K562 (cell line): ENCODE measurements around the gene BNIP3. TPM values are rescaled to one million over a fixed set of nuclear protein-coding genes. Genes with fewer than 3 reads are reported as not detected.
A peak's percentile ranks its signal among the peaks of the same experiment; 100 is the strongest.

Source experiments
- CBX2 ChIP-seq: fragments of 200-600 bp; sonication (generic); IDR thresholded peaks from one replicate; pipeline ENCODE4 v1.6.1; 2012; ENCODE audit warnings: mild to moderate bottlenecking, low read length, inconsistent platforms; ENCODE audit not compliant: insufficient read depth, poor library complexity, severe bottlenecking
- CBX3 ChIP-seq, 2 experiments: IDR thresholded peaks; 1 replicate in 1 of 2; 2 replicates in 1 of 2; pipeline ENCODE4 v1.6.1; 2012; ENCODE audit warnings: inconsistent platforms in 2 of 2, low read length in 2 of 2, borderline replicate concordance in 1 of 2, control low read depth in 1 of 2
- EHMT2 ChIP-seq: fragments of 450-650 bp; IDR thresholded peaks from 2 replicates; pipeline ENCODE4 v1.6.1; 2018; ENCODE audit warnings: antibody characterized with exemption
- EP300 ChIP-seq: IDR thresholded peaks from 2 replicates; pipeline ENCODE4 v1.6.1; 2012; ENCODE audit warnings: low read length, improper control_type of control experiment
- HSF4 ChIP-seq: fragments of 250-450 bp; sonication (Bioruptor Pico); IDR thresholded peaks from 2 replicates; pipeline ENCODE4 v2.1.2; 2022; ENCODE audit warnings: mild to moderate bottlenecking, moderate library complexity, borderline replicate concordance
- L3MBTL2 ChIP-seq: fragments of 450-650 bp; IDR thresholded peaks from 2 replicates; pipeline ENCODE4 v1.6.1; 2016; ENCODE audit warnings: mild to moderate bottlenecking, moderate library complexity
- NCOA1 ChIP-seq: fragments of 450-650 bp; IDR thresholded peaks from 2 replicates; pipeline ENCODE4 v1.6.1; 2016; ENCODE audit warnings: low read depth
- TAF15 ChIP-seq: fragments of 200-400 bp; formaldehyde crosslinking; IDR thresholded peaks from 2 replicates; pipeline ENCODE4 v1.6.1; 2017; ENCODE audit warnings: mild to moderate bottlenecking, low read depth, low read length, moderate library complexity
- polyA plus RNA-seq, 8 experiments: library from polyadenylated mRNA; depleted of rRNA in 4 of 8; stranded (reverse) in 5 of 8; unstranded in 3 of 8; fragments of >200 nt; fragmentation: Nextera tagmentation in 2 of 8; fragmentation: Illumina TruSeq in 1 of 8; extraction: Ambion mirVana in 2 of 8; extraction: Trizol in 1 of 8; gene quantifications; 2 replicates each; pipeline versions ENCODE4 v1.2.1 to v1.2.3, GENCODE V29; 2011 to 2014; ENCODE audit warnings: inconsistent platforms in 1 of 8, missing spikeins in 1 of 8
- total RNA-seq, 7 experiments: library from RNA; depleted of rRNA in 6 of 7; stranded (reverse); fragments of >200 nt in 6 of 7; fragmentation: Illumina TruSeq in 2 of 7; extraction: Trizol in 2 of 7; gene quantifications; 2 replicates each; pipeline versions ENCODE4 v1.2.1 to v1.2.3, GENCODE V29; 2011 to 2021; ENCODE audit warnings: low replicate concordance in 1 of 7
- TF ChIP-seq, protein P1 (sequence below): fragments of 250-450 bp; sonication (Bioruptor Pico); IDR thresholded peaks from 2 replicates; pipeline ENCODE4 v1.5.0; 2021; ENCODE audit warnings: mild to moderate bottlenecking, borderline replicate concordance
- TF ChIP-seq, protein P2 (sequence below): sonication (generic); formaldehyde crosslinking; IDR thresholded peaks from 2 replicates; pipeline ENCODE4 v1.8.0; 2022; ENCODE audit warnings: mild to moderate bottlenecking, missing genetic modification reagents
- TF ChIP-seq, protein P3 (sequence below): fragments of 450-650 bp; IDR thresholded peaks from 2 replicates; pipeline ENCODE4 v1.6.1; 2016; ENCODE audit warnings: mild to moderate bottlenecking, moderate library complexity

BNIP3 gene
- total and polyA plus RNA-seq, 9 of the 15 experiments (the other 6 are each of a cell fraction or from before 2014, with no cell fraction given), result 9.2 to 119 (median 42.2) TPM

DNA sequence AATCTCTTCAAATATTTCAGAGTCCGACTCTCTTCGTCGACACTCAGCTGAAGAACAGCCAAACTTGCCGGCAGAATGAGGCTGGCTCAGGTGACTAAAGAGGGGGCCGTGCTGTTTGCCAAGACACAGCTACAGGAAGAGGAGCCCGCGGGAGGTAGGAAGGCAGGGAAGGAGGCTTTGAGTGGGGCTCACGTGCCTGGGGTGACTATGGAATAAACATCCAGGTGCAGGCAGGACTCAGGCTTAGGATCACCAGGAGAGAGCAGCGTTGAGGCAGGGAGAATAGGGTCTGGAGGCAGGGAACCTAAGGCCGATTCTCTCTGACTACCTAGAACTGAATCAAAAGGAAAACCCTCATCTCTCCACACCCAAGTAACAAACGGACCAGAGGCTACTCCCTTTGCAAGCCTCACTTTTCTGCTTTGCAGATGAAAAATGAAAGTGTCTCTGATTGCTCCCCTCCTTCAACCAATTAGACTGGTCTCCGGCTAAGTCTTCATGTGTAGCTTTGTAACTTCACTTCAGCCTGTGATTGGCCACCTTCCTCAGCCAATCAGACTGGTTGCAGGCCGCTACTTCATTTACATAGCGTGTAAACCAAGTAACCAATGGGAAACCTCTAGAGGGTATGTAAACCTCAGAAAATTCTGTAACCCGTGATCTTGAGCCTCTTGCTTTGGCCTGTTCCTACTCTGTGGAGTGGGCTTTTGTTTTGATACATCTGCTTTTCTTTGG, 19.7 kb upstream of the BNIP3 start (continued):
- TF ChIP-seq, protein P1, sequence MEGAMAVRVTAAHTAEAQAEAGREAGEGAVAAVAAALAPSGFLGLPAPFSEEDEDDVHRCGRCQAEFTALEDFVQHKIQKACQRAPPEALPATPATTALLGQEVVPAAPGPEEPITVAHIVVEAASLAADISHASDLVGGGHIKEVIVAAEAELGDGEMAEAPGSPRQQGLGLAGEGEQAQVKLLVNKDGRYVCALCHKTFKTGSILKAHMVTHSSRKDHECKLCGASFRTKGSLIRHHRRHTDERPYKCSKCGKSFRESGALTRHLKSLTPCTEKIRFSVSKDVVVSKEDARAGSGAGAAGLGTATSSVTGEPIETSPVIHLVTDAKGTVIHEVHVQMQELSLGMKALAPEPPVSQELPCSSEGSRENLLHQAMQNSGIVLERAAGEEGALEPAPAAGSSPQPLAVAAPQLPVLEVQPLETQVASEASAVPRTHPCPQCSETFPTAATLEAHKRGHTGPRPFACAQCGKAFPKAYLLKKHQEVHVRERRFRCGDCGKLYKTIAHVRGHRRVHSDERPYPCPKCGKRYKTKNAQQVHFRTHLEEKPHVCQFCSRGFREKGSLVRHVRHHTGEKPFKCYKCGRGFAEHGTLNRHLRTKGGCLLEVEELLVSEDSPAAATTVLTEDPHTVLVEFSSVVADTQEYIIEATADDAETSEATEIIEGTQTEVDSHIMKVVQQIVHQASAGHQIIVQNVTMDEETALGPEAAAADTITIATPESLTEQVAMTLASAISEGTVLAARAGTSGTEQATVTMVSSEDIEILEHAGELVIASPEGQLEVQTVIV (CRISPR knock-in tag), result no peak
- TF ChIP-seq NCOA1 (no peak), HSF4 (CRISPR knock-in tag) (no peak), L3MBTL2 (peak; percentile 49; the same call in 1 of the 2 replicates), EP300 (no peak), EHMT2 (no peak), TAF15 (no peak), CBX3 (IDR thresholded peaks at IDR 0.05; ENCODE audit: borderline replicate concordance in 1 of 2, low read length in 2 of 2) (no peak), CBX2 (no peak)
- TF ChIP-seq, protein P2, sequence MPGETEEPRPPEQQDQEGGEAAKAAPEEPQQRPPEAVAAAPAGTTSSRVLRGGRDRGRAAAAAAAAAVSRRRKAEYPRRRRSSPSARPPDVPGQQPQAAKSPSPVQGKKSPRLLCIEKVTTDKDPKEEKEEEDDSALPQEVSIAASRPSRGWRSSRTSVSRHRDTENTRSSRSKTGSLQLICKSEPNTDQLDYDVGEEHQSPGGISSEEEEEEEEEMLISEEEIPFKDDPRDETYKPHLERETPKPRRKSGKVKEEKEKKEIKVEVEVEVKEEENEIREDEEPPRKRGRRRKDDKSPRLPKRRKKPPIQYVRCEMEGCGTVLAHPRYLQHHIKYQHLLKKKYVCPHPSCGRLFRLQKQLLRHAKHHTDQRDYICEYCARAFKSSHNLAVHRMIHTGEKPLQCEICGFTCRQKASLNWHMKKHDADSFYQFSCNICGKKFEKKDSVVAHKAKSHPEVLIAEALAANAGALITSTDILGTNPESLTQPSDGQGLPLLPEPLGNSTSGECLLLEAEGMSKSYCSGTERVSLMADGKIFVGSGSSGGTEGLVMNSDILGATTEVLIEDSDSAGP (CRISPR knock-in tag), result no peak
- TF ChIP-seq, protein P3, sequence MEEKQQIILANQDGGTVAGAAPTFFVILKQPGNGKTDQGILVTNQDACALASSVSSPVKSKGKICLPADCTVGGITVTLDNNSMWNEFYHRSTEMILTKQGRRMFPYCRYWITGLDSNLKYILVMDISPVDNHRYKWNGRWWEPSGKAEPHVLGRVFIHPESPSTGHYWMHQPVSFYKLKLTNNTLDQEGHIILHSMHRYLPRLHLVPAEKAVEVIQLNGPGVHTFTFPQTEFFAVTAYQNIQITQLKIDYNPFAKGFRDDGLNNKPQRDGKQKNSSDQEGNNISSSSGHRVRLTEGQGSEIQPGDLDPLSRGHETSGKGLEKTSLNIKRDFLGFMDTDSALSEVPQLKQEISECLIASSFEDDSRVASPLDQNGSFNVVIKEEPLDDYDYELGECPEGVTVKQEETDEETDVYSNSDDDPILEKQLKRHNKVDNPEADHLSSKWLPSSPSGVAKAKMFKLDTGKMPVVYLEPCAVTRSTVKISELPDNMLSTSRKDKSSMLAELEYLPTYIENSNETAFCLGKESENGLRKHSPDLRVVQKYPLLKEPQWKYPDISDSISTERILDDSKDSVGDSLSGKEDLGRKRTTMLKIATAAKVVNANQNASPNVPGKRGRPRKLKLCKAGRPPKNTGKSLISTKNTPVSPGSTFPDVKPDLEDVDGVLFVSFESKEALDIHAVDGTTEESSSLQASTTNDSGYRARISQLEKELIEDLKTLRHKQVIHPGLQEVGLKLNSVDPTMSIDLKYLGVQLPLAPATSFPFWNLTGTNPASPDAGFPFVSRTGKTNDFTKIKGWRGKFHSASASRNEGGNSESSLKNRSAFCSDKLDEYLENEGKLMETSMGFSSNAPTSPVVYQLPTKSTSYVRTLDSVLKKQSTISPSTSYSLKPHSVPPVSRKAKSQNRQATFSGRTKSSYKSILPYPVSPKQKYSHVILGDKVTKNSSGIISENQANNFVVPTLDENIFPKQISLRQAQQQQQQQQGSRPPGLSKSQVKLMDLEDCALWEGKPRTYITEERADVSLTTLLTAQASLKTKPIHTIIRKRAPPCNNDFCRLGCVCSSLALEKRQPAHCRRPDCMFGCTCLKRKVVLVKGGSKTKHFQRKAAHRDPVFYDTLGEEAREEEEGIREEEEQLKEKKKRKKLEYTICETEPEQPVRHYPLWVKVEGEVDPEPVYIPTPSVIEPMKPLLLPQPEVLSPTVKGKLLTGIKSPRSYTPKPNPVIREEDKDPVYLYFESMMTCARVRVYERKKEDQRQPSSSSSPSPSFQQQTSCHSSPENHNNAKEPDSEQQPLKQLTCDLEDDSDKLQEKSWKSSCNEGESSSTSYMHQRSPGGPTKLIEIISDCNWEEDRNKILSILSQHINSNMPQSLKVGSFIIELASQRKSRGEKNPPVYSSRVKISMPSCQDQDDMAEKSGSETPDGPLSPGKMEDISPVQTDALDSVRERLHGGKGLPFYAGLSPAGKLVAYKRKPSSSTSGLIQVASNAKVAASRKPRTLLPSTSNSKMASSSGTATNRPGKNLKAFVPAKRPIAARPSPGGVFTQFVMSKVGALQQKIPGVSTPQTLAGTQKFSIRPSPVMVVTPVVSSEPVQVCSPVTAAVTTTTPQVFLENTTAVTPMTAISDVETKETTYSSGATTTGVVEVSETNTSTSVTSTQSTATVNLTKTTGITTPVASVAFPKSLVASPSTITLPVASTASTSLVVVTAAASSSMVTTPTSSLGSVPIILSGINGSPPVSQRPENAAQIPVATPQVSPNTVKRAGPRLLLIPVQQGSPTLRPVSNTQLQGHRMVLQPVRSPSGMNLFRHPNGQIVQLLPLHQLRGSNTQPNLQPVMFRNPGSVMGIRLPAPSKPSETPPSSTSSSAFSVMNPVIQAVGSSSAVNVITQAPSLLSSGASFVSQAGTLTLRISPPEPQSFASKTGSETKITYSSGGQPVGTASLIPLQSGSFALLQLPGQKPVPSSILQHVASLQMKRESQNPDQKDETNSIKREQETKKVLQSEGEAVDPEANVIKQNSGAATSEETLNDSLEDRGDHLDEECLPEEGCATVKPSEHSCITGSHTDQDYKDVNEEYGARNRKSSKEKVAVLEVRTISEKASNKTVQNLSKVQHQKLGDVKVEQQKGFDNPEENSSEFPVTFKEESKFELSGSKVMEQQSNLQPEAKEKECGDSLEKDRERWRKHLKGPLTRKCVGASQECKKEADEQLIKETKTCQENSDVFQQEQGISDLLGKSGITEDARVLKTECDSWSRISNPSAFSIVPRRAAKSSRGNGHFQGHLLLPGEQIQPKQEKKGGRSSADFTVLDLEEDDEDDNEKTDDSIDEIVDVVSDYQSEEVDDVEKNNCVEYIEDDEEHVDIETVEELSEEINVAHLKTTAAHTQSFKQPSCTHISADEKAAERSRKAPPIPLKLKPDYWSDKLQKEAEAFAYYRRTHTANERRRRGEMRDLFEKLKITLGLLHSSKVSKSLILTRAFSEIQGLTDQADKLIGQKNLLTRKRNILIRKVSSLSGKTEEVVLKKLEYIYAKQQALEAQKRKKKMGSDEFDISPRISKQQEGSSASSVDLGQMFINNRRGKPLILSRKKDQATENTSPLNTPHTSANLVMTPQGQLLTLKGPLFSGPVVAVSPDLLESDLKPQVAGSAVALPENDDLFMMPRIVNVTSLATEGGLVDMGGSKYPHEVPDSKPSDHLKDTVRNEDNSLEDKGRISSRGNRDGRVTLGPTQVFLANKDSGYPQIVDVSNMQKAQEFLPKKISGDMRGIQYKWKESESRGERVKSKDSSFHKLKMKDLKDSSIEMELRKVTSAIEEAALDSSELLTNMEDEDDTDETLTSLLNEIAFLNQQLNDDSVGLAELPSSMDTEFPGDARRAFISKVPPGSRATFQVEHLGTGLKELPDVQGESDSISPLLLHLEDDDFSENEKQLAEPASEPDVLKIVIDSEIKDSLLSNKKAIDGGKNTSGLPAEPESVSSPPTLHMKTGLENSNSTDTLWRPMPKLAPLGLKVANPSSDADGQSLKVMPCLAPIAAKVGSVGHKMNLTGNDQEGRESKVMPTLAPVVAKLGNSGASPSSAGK, result peak; percentile 38; the same call in 1 of the 2 replicates
